ENCODE data around the gene CFAP74. TPM values are rescaled to one million over a fixed set of nuclear protein-coding genes. Genes with fewer than 3 reads are reported as not detected.

The CFAP74 gene
- total and polyA plus RNA-seq, 2 of the 13 experiments (the other 11 are each of a cell fraction or from before 2014, with no cell fraction given), result 0.27 to 0.62 TPM

DNA sequence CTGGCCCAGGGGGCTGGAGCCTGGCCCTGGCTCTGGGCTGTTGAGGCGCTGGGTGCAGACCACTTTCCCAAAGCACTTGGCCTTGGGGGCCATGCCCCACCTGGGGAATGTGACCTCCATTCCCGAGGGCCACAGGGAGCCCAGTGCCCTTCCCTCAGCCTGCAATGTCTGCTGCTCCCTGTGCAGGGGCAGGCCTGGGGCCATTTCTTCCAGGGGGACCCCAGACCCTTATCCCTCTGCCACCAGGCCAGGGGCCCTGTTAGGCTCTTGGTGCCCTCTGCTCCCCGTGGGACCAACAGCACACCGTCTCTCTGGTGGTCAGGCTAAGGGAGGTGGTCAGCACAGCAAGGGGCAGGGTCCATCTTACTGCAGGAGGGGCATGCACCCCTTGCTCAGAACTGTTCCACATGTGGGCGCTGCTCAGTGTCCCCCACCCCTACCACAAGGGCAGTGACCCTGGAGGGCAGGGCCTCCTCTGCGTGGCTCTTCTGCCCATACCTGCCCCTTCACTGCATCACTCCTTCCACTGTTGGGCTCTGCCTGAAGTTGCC, 83.5 kb downstream of the CFAP74 start (continued):
- 0 out of 2 replicates have a peak, but pooled peaks have one; percentile 13 for TF ChIP-seq GLI4 (CRISPR knock-in tag; IDR thresholded peaks at IDR 0.05; ENCODE audit: borderline replicate concordance)
- TF ChIP-seq, protein P1, sequence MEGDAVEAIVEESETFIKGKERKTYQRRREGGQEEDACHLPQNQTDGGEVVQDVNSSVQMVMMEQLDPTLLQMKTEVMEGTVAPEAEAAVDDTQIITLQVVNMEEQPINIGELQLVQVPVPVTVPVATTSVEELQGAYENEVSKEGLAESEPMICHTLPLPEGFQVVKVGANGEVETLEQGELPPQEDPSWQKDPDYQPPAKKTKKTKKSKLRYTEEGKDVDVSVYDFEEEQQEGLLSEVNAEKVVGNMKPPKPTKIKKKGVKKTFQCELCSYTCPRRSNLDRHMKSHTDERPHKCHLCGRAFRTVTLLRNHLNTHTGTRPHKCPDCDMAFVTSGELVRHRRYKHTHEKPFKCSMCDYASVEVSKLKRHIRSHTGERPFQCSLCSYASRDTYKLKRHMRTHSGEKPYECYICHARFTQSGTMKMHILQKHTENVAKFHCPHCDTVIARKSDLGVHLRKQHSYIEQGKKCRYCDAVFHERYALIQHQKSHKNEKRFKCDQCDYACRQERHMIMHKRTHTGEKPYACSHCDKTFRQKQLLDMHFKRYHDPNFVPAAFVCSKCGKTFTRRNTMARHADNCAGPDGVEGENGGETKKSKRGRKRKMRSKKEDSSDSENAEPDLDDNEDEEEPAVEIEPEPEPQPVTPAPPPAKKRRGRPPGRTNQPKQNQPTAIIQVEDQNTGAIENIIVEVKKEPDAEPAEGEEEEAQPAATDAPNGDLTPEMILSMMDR (CRISPR knock-in tag; IDR thresholded peaks at IDR 0.05), result peak; percentile 17; the same call in 1 of the 2 replicates
- 0 out of 2 replicates have a peak, but pooled peaks have one; percentile 67 for TF ChIP-seq ZNF788 (CRISPR knock-in tag; IDR thresholded peaks at IDR 0.05; ENCODE audit: borderline replicate concordance)
- no peak for TF ChIP-seq ZFP36 (IDR thresholded peaks at IDR 0.05; ENCODE audit: borderline replicate concordance, low read depth, low read length, partially characterized antibody)
- peak; percentile 76; the same call in 1 of the 2 replicates for TF ChIP-seq ZNF709 (CRISPR knock-in tag; IDR thresholded peaks at IDR 0.05)
- TF ChIP-seq KDM5B (CRISPR knock-in tag; IDR thresholded peaks at IDR 0.05; ENCODE audit: borderline replicate concordance), result peak; percentile 62; the same call in 1 of the 2 replicates
- no peak for TF ChIP-seq TCF12 (IDR thresholded peaks at IDR 0.05)
- peak; percentile 75; the same call in 1 of the 2 replicates for TF ChIP-seq TCF12 (CRISPR knock-in tag; IDR thresholded peaks at IDR 0.05)
- no peak for TF ChIP-seq KDM6A (CRISPR knock-in tag; IDR thresholded peaks at IDR 0.05; ENCODE audit: low read depth)
- TF ChIP-seq, protein P2, sequence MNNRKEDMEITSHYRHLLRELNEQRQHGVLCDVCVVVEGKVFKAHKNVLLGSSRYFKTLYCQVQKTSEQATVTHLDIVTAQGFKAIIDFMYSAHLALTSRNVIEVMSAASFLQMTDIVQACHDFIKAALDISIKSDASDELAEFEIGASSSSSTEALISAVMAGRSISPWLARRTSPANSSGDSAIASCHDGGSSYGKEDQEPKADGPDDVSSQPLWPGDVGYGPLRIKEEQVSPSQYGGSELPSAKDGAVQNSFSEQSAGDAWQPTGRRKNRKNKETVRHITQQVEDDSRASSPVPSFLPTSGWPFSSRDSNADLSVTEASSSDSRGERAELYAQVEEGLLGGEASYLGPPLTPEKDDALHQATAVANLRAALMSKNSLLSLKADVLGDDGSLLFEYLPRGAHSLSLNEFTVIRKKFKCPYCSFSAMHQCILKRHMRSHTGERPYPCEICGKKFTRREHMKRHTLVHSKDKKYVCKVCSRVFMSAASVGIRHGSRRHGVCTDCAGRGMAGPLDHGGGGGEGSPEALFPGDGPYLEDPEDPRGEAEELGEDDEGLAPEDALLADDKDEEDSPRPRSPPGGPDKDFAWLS (CRISPR knock-in tag; IDR thresholded peaks at IDR 0.05; ENCODE audit: borderline replicate concordance), result peak; percentile 63; the same call in 1 of the 2 replicates

Measured in HepG2 (cell line).